HepG2 (cell line): ENCODE measurements around the gene CAP2. TPM values are rescaled to one million over a fixed set of nuclear protein-coding genes. Genes with fewer than 3 reads are reported as not detected.
A peak's percentile ranks its signal among the peaks of the same experiment; 100 is the strongest.

Source experiments
- ATAC-seq: fragments of 200-7000 bp; cut with Tn5 transposase; 3 replicates; pipeline ENCODE4 v1.9.1; 2020; ENCODE audit warnings: mild to moderate bottlenecking, moderate library complexity
- BruUV-seq: library from RNA; stranded (reverse); fragments of 400-500 nt; replicated peaks from 2 replicates; lab custom pipeline; 2021; lab: Mats Ljungman, UMichigan
- CTCF ChIA-PET: fragments of 300-600 bp; formaldehyde crosslinking; extraction: SDS; loops from one replicate; lab custom pipeline; 2021; ENCODE audit warnings: low total read pairs, inconsistent platforms, low intra/inter-chr PET ratio; lab: Yijun Ruan, JAX
- POLR2A ChIA-PET: fragments of 350-600 bp; sonication (Branson Sonifier 250); formaldehyde crosslinking; loops from one replicate; lab custom pipeline; 2020; ENCODE audit warnings: antibody characterized with exemption, inconsistent platforms; lab: Yijun Ruan, JAX
- DNase-seq: peaks from one replicate; pipeline ENCODE4 v3.0.0-alpha.2; 2015; ENCODE audit warnings: low spot score
- FAIRE-seq: peaks from 3 replicates; lab custom pipeline; 2011; peaks lifted over from hg19 to GRCh38; lab: Jason Lieb, UNC
- H2AFZ ChIP-seq: one replicate; pipeline ENCODE4 v1.6.1; 2011; ENCODE audit warnings: low read length, inconsistent platforms
- H3K27ac ChIP-seq: fragments of 300-600 bp; 3 replicates; pipeline ENCODE4 v1.8.0; 2011; ENCODE audit warnings: mixed run types, mild to moderate bottlenecking, mixed read lengths, low read length, inconsistent platforms; ENCODE audit not compliant: insufficient read depth; ENCODE audit errors: extremely low read length
- H3K27me3 ChIP-seq, 2 experiments: fragments of 200-600 bp in 1 of 2; 2 replicates in 1 of 2; 3 replicates in 1 of 2; pipeline versions ENCODE4 v1.6.0 to v1.8.0; 2011; ENCODE audit warnings: low read length in 2 of 2, mild to moderate bottlenecking in 2 of 2, moderate library complexity in 2 of 2, inconsistent platforms in 1 of 2; ENCODE audit not compliant: insufficient read depth in 2 of 2, control insufficient read depth in 1 of 2
- H3K36me3 ChIP-seq, 2 experiments: fragments of 200-600 bp in 1 of 2; replicated peaks in 1 of 2; 2 replicates in 1 of 2; 3 replicates in 1 of 2; pipeline versions ENCODE4 v1.5.1 to v1.8.0; 2011; ENCODE audit warnings: low read length in 2 of 2, inconsistent platforms in 1 of 2; ENCODE audit not compliant: insufficient read depth in 2 of 2, control insufficient read depth in 1 of 2
- H3K4me1 ChIP-seq: 2 replicates; pipeline ENCODE4 v1.5.1; 2012; ENCODE audit warnings: low read length, inconsistent platforms; ENCODE audit not compliant: insufficient read depth
- H3K4me2 ChIP-seq: 2 replicates; pipeline ENCODE4 v1.6.0; 2011; ENCODE audit warnings: low read depth, low read length, inconsistent platforms
- H3K4me3 ChIP-seq, 3 experiments: fragments of 200-600 bp in 1 of 3; sonication (generic), shearing (Covaris generic) in 1 of 3; replicated peaks in 1 of 3; 2 replicates each; pipeline ENCODE4 v1.5.1; 2011 to 2016; ENCODE audit warnings: low read length in 3 of 3, inconsistent platforms in 2 of 3, low read depth in 2 of 3, mild to moderate bottlenecking in 2 of 3, control low read depth in 1 of 3, mixed read lengths in 1 of 3; ENCODE audit not compliant: insufficient read depth in 1 of 3
- H3K79me2 ChIP-seq: one replicate; pipeline ENCODE4 v1.6.1; 2011; ENCODE audit warnings: low read length, inconsistent platforms; ENCODE audit not compliant: insufficient read depth
- H3K9ac ChIP-seq: 2 replicates; pipeline ENCODE4 v1.6.0; 2011; ENCODE audit warnings: mild to moderate bottlenecking, low read depth, low read length, inconsistent platforms; ENCODE audit not compliant: insufficient read depth
- H3K9me3 ChIP-seq: 2 replicates; pipeline ENCODE4 v1.5.1; 2012; ENCODE audit warnings: mild to moderate bottlenecking, low read length
- H4K20me1 ChIP-seq: 2 replicates; pipeline ENCODE4 v1.6.0; 2011; ENCODE audit warnings: inconsistent platforms, mild to moderate bottlenecking, low read length, moderate library complexity; ENCODE audit not compliant: insufficient read depth
- CCDC6 ChIP-seq: sonication (generic); formaldehyde crosslinking; IDR thresholded peaks from 2 replicates; pipeline ENCODE4 v1.8.1; 2022; ENCODE audit warnings: mild to moderate bottlenecking, missing genetic modification reagents, moderate library complexity
- KDM3A ChIP-seq: IDR thresholded peaks from 2 replicates; pipeline ENCODE4 v1.6.1; 2018; ENCODE audit warnings: low read depth, missing compliant biosample characterization
- ZNF562 ChIP-seq: sonication (generic); formaldehyde crosslinking; IDR thresholded peaks from 2 replicates; pipeline ENCODE4 v1.8.0; 2022; ENCODE audit warnings: missing genetic modification reagents, borderline replicate concordance
- WGBS: methylation state at CpG from one replicate; pipeline ENCODE4 v1.1.6; 2017; ENCODE audit warnings: low lambda C conversion rate; 5-methylcytosine and 5-hydroxymethylcytosine counted together
- in situ Hi-C: cut with HindIII; loops from 2 replicates; pipeline ENCODE4 v1.10.0; 2017; ENCODE audit warnings: low pct_unique_long_range_greater_than_20kb; ENCODE audit not compliant: extremely low pct_ligation_motif_present
- intact Hi-C: fragments of 100-400 bp; cut with micrococcal nuclease; formaldehyde crosslinking; loops from one replicate; pipeline ENCODE4 v1.10.0; 2022; ENCODE audit not compliant: unreplicated experiment
- polyA plus RNA-seq, 8 experiments: library from polyadenylated mRNA; depleted of rRNA in 3 of 8; stranded (reverse) in 7 of 8; unstranded in 1 of 8; fragments of >200 nt; fragmentation: Illumina TruSeq in 4 of 8; extraction: Trizol in 4 of 8; gene quantifications; 2 replicates each; pipeline versions ENCODE4 v1.2.1 to v1.2.3, GENCODE V29; 2011 to 2016; ENCODE audit warnings: low read depth in 4 of 8, missing spikeins in 1 of 8, mixed read lengths in 1 of 8; ENCODE audit not compliant: insufficient read depth in 1 of 8
- total RNA-seq, 5 experiments: library from RNA; depleted of rRNA; stranded (reverse); fragments of >200 nt; fragmentation: Illumina TruSeq; extraction: Trizol; gene quantifications; 2 replicates each; pipeline ENCODE4 v1.2.3, GENCODE V29; 2016; ENCODE audit warnings: low read depth in 1 of 5

The CAP2 gene
- total and polyA plus RNA-seq, 2 of the 13 experiments (the other 11 are each of a cell fraction or from before 2014, with no cell fraction given), result 7.9 to 53.1 TPM

- no peaks in the 10 kb centered on the region for H3K36me3 ChIP-seq
- H3K9ac ChIP-seq, result no peak overlapping the region
- H3K4me2 ChIP-seq, result no peak overlapping the region
- POLR2A ChIA-PET, result no interaction called here
- CTCF ChIA-PET, result no interaction called here
- WGBS, result 47% methylated on average over 1 of the region's 1 CpG
- no peaks in the 10 kb centered on the region; a peak in 1 of 5 replicates for H3K27me3 ChIP-seq
- peaks cover 13% of the 10 kb centered on the region for H3K9me3 ChIP-seq
- FAIRE-seq, result no peak
- no peak for ATAC-seq
- in situ Hi-C loops (no loop called here), intact Hi-C loops (no loop called here)
- no peaks in the 10 kb centered on the region for H4K20me1 ChIP-seq
- no peaks in the 10 kb centered on the region for H3K79me2 ChIP-seq
- no peak overlapping the region for H3K27ac ChIP-seq
- DNase-seq, result no peak
- no peak overlapping the region for H2AFZ ChIP-seq
- BruUV-seq, result no TSS peak
- H3K4me1 ChIP-seq, result no peaks in the 10 kb centered on the region
- TF ChIP-seq KDM3A (CRISPR knock-in tag) (no peak), ZNF562 (CRISPR knock-in tag) (peak; percentile 89)
- H3K4me3 ChIP-seq, result no peak overlapping the region
These were observed 183.7 kb downstream of the CAP2 start for GRCh38 chr6:17577059-17577458.

GRCh38 chr6:17580518-17581048, 187.2 kb downstream of the CAP2 start:
- no TSS peak for BruUV-seq
- no peak for TF ChIP-seq CCDC6
- ChIA-PET POLR2A (no interaction called here), CTCF (no interaction called here)
- peaks cover 10% of the 10 kb centered on the region for H3K4me1 ChIP-seq
- ATAC-seq (no peak), FAIRE-seq (no peak), DNase-seq (no peak)
- 75% methylated on average over 38 of the region's 53 CpGs for WGBS
- H3K9ac ChIP-seq, result no peak overlapping the region
- no peak overlapping the region for H3K4me2 ChIP-seq
- H3K9me3 ChIP-seq, result peaks cover 13% of the 10 kb centered on the region
- intact Hi-C loops, result loop anchor here (10.0 kb wide), 1 partner anchor 224 kb away; no protein-coding TSS in a partner anchor
- in situ Hi-C loops, result loop anchor here (5.0 kb wide), 2 partner anchors 298 to 423 kb away; partner anchors contain the start of gene RBM24
- no peaks in the 10 kb centered on the region for H3K27me3 ChIP-seq
- H3K4me3 ChIP-seq, result no peak overlapping the region
- no peak overlapping the region for H3K27ac ChIP-seq
- no peaks in the 10 kb centered on the region for H4K20me1 ChIP-seq
- no peak overlapping the region for H2AFZ ChIP-seq
- no peaks in the 10 kb centered on the region for H3K36me3 ChIP-seq
- no peaks in the 10 kb centered on the region for H3K79me2 ChIP-seq
